HEK293T (cell line): Measurements from ENCODE around the gene CEP20.
"Not testable (repeated sequence)": the region's sequence is repeated elsewhere in the genome, so short reads cannot be mapped to it uniquely, and the experiment has no call there.

Source experiments
- ARNT ChIP-seq: fragments of 450-650 bp; IDR thresholded peaks from 2 replicates; pipeline ENCODE4 v1.6.1; 2017; ENCODE audit warnings: mild to moderate bottlenecking
- ELF4 ChIP-seq: fragments of 450-650 bp; IDR thresholded peaks from 2 replicates; pipeline ENCODE4 v1.6.1; 2017; ENCODE audit warnings: antibody characterized with exemption
- FOXK2 ChIP-seq: fragments of 450-650 bp; IDR thresholded peaks from 2 replicates; pipeline ENCODE4 v1.6.1; 2016; ENCODE audit warnings: mild to moderate bottlenecking
- L3MBTL2 ChIP-seq: fragments of 450-650 bp; conservative IDR thresholded peaks from 2 replicates; pipeline ENCODE4 v1.6.1; 2016; ENCODE audit warnings: mild to moderate bottlenecking
- PKNOX1 ChIP-seq: fragments of 450-650 bp; IDR thresholded peaks from 2 replicates; pipeline ENCODE4 v1.6.1; 2016
- SP1 ChIP-seq: fragments of 450-650 bp; IDR thresholded peaks from 2 replicates; pipeline ENCODE4 v1.6.1; 2017
- SUZ12 ChIP-seq: fragments of 450-650 bp; IDR thresholded peaks from 2 replicates; pipeline ENCODE4 v1.6.1; 2016; ENCODE audit warnings: mild to moderate bottlenecking
- ZNF384 ChIP-seq: fragments of 450-650 bp; IDR thresholded peaks from 2 replicates; pipeline ENCODE4 v1.6.1; 2016

- not testable (repeated sequence) for TF ChIP-seq PKNOX1, ARNT, SUZ12, ZNF384, FOXK2, SP1, ELF4, L3MBTL2
Measured at GRCh38 chr16:15918314-15918713, 29.9 kb upstream of the CEP20 start.
